CD4-positive, alpha-beta T cell treated with Interleukin-17A for 4 hours (primary cell): ENCODE results near the gene SIRT3.
A peak's percentile ranks its signal among the peaks of the same experiment; 100 is the strongest.

Source experiments
- DNase-seq: peaks from one replicate; pipeline ENCODE4 v3.0.0-alpha.2; 2020; ENCODE audit warnings: mixed read lengths

Gene SIRT3

DNA sequence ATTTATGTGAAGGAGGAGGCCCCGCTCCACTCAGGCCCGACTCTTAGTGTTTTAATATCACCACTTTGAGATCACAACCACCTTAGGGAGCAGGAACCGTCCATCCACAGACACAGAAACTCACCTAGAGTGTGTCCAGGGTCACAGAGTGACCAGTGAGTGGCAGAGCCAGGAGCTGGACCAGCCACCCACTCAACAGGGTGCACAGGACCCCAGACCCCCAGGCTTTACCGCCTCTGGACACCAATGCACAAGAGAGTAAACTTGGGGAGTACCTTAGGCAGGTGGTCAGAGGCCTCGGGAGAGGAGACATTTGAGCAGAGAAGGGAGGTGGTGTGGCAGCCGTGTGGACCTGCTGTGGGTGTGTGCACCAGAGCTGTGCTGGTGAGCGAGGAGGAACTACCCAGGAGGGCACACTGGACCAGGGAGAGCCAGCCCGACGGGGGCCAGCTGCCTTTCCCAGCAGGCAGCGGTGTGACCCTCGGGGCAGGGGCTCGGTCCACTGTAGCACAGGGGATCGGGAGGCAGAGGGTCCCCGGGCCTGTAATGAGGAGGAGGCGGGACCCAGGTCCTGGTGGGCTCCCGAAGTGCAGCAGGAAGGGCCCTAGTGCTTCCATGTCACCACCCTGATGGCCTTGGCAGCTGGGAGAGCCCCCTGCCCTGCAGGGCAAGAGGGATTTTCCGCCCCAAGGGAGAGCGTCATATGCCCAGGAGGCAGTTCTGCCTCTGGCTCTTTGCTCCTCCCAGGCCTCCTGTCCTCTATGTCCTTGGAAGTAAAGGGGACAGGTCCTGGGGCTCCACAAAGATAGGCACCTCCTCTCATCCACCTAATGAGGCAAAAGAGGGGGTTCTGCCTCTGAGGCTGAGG, 34.5 kb upstream of the SIRT3 start:
- DNase-seq, result no peak

DNA sequence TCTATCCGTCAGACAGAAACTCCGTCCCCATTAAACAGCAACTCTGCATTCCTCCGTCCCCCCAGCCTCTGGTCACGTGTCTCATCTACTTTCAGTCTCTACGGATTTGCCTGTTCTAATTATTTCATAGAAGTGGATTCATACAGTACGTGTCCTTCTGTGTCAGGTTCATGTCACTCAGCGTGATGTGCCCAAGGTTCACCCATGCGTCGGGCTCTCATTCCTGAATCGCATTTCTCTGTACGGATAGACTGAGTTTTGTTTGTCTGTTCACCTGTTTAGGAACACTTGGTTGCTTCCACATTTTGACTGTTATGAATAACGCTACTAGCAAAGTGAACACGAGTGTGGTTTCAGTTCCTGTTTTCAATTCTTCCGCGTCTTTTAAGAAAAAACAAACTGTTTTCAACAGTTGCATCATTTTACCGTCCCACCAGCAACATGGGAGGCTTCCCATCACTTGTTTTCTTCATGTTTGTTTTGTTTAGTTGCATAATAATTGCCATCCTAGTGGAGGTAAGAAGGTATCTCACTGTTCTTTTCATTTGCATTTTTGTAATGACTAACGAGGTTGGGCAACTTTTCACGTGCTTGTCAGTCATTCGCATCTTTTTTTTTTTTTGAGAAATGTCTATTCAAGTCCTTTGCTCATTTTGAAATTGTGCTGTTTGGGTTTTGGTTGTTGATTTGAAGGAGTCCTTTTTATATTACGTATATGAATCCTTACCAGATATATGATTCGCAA, 33.2 kb upstream of the SIRT3 start:
- DNase-seq, result peak; percentile 58

DNA sequence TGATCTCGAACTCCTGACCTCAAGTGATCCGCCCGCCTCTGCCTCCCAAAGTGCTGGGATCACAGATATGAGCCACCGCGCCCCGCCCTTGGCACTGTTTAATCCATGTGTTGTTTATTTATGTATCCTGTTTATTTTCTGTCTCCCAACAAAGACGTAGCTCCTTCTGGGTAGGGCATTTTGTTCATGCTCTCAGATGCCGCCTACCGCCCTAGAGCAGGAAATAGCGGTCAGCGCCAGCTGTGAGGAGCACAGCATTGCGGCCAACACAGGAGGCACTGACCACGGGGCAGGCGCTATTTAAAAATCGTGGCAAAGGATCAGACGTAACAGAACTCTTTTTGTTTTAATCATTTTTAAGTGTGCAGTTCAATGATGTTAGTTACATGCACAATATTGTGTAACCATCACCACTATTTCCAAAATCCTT, 32.6 kb upstream of the SIRT3 start:
- DNase-seq, result peak; percentile 49

DNA sequence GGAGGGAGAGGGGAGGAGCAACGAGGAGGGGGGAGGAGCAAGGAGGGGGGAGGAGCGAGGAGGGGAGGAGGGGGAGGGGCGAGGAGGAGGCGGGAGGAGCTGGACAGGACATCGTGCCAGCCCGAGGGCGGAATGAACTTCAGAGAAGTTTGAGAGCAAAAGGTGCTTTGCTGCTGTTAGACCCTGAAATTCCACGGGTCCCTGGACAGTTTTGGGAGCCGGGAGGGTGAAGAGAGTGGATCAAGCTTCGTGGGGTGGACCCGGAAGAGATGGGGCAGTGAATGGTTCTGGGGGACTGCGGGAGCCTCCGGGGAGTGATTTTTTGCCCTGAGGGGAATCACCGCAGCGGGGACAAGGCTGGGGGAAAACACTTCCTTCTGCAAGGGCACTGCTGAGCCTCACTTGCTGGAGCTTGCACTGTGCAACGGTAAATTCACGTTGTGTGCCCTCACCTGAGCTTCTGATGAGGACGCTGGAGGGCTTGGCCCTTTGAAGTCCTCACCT, 31.4 kb upstream of the SIRT3 start:
- peak; percentile 69 for DNase-seq

DNA sequence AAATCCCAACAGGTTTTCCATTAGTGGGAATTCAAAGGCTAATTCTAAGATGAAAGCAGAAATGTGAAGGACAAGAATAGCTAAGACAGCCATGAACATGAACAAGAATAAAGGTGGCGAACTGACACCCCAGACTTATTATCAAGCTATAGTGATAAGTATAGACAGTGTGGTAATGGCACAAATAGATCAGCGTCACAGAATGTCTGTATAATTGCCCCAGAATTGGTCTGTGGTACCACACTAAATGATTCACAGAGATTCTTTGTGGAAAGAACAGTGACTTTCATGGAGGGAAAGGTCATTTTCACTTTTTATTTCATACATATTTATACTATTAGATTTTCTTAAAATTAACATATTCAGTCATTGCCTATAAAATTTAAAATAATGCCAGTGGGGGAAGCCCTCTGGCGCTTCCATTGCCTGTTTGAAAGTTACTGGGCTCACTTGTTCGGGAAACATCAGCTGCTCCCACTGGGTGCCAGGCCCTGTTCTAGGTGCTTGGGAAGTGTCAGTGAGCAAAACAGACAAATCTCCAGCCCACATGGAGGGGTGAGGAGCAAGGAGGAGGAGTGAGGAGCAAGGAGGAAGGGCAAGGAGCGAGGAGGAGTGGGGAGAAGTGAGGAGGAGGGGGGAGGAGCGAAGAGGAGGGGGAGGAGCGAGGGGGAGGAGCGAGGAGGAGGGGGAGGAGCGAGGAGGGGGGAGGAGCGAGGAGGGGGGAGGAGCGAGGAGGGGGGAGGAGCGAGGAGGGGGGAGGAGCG, 30.7 kb upstream of the SIRT3 start:
- no peak for DNase-seq

DNA sequence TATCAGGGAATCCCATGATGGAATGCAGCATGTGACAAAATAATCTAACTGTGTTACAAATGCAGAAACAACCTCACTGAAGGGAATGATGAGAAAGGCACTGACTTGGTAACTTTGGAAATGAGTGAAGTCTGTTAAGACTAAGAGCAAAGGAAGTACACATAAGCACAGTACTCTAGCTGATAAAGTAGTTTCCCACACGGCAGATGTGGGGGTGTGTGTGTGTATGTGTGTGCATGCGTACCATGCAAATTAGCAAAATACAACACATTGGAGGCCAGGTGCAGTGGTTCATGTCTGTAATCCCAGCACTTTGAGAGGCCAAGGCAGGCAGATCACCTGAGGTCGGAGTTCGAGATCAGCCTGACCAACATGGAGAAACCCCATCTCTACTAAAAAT, 25.5 kb upstream of the SIRT3 start:
- DNase-seq, result no peak

DNA sequence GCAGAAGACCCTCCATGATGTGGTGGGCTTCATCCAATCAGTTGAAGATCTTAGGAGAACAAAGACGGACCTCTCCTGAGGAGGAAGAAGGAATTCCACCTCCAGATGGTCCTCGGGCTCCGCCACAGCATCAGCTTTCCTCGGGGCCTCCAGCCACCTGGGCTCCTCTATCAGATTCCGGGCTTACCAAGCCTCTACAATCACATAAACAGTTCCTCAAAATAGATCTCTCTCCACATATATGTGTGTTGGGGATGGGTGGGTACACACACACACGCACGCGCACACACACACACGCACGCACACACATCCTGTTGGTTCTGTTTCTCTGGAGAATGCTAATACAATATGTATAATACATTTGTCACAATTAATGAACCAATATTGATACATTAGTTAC, 23.3 kb upstream of the SIRT3 start:
- DNase-seq, result no peak

DNA sequence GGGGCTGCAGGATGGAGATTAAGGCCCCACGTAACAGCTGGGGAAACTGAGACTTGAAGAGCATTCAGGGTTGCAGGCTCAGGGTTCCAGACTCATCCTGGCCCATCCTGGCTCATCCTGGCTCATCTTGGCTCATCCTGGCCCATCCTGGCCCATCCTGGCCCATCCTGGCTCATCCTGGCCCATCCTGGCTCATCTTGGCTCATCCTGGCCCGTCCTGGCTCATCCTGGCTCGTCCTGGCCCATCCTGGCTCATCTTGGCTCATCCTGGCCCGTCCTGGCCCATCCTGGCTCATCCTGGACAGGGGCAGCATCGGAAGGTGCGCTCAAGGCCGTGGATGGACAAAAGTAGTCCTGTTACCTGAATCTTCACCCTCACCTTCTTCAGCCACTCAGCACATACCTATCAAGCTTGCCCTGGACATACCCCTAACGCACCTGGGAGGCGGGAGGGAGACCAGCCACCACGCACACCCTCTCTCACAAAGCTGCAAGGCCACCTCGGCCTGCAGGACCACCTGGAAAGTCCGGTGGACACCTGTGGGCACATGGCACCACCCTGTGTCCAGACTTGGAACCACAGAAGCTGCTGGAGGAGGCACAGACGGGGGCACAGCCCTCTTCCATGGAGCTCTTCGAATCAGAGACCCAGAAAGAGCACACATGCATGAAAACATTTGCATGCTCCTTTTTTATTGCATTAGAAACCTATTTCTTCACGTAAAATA, 21.8 kb upstream of the SIRT3 start:
- no peak for DNase-seq

DNA sequence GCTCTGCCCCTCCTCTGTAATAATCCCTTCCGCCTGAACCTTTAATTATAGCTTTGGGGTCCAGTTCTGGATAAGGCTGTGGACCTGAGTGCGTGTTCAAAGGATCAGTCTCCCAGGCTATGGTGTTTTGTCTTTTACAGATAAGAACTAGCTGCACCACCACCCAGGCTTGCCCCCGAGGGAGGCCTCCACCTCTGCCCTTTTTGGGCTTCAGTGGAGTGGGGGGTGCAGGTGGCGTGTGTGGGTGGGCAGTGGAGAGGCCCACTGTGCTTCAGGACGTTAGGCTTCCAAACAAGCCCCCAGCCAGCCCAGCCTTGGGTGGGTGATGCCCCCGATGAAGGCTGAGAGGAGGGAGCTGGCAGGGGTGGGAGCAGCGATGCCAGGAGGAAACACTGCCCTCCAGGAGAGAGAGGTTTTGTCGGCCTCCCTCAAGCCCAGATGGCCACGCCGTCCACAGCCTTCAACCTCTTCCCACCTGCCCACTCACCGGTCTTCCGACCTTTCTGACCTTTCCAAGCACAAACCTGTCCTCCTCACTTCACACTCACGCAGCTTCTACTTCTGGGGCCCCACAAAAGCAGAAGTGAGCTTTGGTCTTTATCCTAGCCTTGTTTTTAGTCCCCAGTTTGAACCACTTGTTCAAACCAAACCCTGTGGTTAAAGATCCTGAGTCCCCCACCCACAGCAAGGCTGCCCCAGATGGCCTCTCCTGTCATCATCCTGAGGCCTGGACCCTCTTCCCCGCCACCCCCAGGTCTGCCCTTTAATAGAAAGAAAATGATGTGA, 21.0 kb upstream of the SIRT3 start:
- DNase-seq, result no peak

DNA sequence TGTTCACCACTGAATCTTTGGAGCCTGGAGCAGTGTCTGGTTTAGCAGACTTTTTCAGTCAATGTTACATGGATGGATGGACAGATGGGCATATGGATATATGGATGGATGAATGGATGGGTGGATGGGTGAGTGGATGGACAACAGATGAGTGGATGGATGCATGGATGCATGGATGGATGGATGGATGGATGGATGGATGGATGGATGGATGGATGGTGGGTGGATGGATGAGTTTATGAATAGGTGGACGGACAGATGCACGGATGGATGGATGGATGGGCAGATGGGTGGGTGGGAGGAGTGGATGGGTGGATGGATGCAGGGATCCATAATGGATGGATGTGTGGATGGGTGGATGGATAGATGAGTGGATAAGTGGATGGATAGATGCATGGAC, 19.7 kb upstream of the SIRT3 start:
- DNase-seq, result no peak

DNA sequence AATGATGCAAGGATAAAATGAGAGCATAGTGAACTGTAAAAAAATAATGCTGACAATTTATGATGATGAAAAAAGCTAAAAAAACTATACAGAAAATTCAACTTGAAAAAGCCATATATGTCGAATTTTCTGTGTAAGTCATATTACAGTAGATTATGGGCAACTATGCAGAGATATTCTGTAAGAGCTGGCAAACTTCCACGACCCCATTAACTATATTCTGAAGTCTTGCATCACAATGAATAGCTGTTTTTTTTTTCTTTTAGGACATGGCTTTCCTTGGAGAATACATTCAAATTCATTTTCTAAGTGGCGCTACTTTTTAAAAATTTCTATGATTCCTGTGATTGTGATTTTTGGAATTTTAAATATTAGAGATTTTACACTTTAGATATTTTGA, 19.0 kb upstream of the SIRT3 start:
- no peak for DNase-seq

DNA sequence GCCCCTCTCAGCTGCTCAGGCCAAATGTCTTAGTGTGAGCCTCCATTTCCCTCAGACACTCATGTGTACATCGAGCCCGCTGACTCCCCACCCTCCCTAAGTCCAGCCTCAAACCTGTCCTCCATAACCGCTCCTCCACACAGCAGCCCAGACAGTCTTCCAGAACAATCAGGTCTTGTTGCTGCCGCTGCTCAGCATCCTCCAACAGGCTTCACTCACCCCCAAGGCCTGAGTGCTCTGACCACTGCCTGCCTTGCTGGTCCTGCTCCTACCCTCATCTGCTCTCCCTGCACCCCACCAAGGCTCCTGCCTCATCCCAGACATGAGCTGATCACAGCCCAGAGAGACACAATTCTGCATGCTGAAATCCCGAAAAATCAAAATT, 17.7 kb upstream of the SIRT3 start:
- no peak for DNase-seq

DNA sequence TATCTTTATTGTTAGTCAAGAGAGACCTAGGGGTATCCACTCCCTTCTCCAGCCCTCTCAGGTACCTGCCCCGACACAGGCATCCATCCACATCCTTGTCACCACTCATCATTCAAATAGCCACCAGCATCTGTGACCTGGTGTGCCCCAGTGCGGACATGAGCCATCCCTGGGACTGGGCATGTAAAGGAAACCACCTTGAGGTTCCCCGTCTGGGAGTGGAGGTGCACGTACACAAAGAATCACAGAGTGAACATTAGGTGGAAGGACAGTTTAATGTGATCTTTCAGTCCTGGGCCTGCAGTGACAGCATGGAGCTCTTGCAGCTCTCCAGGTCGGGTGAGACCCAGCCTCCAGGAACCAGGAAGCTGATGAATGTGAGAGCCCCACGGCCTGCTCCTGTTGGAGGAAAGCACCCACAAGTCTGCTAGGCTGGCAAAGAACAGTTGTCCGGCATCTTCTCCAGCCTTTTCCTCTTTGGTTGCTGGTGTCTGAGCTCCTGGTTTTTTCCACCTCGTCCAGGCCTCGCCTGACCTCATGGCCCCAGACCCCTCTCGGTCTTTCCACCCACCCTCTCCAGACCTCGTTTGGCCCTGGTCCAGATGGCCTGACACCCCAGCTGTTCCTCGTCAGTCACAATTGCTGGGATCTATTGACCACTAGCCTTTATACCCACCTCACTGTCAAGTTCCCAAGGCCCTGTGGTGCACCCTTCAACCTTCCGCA, 17.2 kb upstream of the SIRT3 start:
- no peak for DNase-seq

DNA sequence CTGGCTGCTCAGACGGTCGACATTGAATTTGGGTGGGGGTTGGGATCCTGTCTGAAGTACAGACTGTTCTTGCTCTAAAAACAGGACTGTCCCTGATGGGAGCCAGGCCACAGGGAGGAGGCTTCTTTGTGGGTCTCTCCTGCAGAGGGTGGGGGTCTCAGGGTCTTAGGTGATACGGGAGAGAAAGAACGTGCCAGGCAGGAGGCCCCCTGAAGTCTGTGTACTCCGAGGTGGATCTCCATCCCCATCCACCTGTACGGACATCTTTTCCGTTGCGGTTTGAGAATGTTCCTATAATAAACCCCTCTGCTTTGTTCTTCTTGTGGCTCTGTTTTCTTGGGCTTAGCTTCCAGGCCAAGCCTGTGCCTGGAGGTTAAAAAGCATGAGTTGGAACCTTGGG, 16.5 kb upstream of the SIRT3 start:
- DNase-seq, result no peak

DNA sequence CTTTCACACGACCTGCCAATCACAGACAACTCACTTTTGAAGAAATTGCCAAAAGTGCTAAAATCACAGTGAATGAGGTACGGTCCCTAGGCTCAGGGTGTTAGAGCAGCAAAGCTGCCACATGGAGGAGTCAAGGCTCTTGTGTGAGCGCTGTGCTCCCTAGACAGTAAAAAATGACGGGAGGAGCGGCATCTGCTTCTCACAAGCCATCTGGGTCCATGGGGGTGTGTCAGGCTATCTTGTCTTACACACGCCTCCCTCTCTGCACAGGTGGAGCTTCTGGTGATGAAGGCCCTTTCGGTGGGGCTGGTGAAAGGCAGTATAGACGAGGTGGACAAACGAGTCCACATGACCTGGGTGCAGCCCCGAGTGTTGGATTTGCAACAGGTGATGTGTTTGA, 15.4 kb upstream of the SIRT3 start:
- DNase-seq, result no peak

DNA sequence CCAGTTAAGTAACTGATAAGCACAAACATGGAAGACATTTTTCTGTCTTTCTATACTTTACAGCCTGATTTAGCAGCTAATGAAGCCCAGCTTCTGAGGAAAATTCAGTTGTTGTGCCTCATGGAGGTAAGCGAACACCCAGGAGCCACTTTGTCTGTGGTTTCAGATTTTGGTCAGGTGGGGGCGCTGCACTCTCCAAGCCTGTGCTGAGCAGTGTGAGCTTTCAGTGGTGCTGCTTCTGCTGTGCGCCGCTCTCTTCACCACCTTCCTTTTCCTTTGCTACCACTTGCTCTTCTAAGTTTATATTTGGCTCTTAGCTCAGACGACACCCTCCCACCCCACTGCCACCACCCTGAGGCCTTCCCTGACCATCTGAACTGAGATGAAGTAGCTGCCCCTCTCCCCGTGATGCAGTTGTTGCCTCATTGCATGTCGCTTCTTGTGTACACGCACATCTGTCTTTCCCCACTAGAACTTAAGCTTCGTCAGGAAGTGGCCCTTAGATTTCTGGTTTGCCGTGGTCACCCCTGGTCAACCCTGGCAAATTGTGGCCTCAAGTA, 14.7 kb upstream of the SIRT3 start:
- DNase-seq, result peak; percentile 85

DNA sequence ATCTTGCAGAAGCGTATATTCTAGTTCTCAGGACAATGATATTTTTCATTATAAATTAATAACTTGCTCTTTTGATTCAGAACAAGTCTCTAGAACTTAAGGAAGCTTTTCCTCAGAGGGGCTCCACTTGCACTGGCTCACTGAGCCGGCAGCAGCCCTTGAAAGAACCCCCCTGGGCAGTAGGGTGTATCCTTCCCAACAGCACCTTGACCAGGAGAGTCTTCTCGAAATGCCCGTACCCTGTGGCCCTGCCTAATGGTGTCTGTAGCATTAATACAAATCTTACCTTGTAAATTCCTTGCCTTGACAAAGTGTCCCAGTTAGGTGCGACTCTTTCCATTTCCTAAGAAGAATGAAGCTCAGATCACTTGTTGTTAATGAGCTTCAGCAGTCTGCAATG, 14.1 kb upstream of the SIRT3 start:
- DNase-seq, result no peak

DNA sequence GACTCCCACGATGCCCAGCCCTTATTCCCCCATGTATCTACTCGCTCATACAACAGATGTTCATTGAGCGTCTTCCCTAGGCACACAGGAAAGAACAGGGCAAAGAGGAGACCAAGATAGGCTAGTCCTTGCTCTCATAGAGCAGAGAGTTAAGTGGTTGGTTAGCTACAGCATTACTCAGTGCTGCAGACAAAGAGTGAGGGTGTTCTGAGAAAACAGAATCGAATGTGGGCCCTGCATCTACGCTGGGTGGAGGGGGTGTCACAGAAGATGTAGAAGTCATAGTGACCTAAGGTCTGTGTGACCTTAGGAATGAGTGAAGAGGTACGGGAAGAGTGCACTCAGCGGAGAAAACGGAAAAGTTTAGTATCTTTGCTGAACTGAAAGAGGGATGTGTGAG, 12.9 kb upstream of the SIRT3 start:
- no peak for DNase-seq

DNA sequence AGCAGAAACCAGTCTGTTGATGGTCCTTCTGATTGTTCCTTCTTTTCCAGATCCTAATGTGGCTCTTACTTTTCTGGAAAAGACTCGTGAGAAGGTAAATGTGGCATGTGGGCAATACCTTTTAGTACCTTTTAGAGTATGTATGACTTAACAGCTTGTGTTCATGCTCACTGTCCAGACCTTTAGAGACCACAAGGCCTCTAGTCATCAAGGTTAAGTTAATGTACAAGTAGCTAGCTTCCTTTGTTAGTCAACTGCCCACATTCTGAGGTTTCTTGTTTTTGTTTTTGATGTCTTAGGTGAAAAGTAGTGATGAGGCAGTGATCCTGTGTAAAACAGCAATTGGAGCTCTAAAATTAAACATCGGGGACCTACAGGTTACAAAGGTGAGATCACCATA, 8.2 kb upstream of the SIRT3 start:
- DNase-seq, result no peak

DNA sequence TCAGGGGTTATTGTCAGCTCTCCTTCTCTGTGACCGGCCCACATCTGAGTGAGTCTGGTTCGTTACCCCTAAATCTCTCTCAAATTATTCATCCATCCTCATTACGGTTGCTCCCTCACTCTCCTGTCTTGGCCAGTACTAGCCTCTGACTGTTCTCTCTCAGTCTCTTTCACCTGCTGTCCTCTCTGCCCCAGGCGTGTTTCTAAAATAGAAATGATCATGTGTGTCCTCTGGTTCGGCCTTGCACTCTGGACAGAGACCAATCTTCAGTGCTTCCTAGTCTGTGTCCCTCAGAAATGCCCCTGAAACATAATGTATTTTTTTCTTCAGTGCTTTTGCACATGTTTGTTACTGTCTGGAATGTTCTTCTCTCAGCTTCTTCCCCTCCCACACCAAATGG, 5.5 kb upstream of the SIRT3 start:
- DNase-seq, result no peak

DNA sequence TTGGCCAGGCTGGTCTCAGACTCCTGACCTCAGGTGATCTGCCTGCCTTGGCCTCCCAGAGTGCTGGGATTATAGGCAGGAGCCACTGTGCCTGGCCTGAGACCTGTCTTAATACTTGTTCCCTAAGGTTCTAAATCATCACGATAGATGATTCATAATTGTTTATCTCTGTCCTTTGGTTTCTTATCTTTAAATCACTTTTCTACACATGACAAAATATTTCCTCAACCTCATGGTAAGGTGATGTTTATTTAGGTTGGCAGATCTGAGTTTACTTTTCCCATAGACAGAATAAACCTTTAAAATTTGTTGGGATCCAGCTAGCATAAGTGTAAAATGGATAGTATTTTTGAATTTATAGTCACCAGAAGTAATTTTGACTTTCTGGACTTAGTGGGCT, 4.2 kb upstream of the SIRT3 start:
- DNase-seq, result no peak
